Spleen (tissue), 11 donors: ENCODE data around the gene CDH13. TPM values are rescaled to one million over a fixed set of nuclear protein-coding genes. Genes with fewer than 3 reads are reported as not detected.

Experiments used
- DNase-seq: peaks from one replicate; pipeline ENCODE4 v3.0.0-alpha.2; 2020
- H3K27ac ChIP-seq, 8 donors: fragments of 200-600 bp; sonication (generic) in 7 of 8; 1 replicate in 4 of 8; 2 replicates in 4 of 8; pipeline versions ENCODE4 v1.5.0 to v1.8.0; 2016 to 2021; ENCODE audit warnings: inconsistent platforms in 4 of 8, mild to moderate bottlenecking in 4 of 8, moderate library complexity in 1 of 8
- H3K27me3 ChIP-seq, 7 donors: fragments of 200-600 bp; sonication (generic) in 6 of 7; replicated peaks in 1 of 7; 1 replicate in 4 of 7; 2 replicates in 3 of 7; pipeline versions ENCODE4 v1.5.0 to v1.8.0; 2016 to 2021; ENCODE audit warnings: inconsistent platforms in 3 of 7, mild to moderate bottlenecking in 1 of 7
- H3K36me3 ChIP-seq, 6 donors: fragments of 200-600 bp; sonication (generic) in 5 of 6; 1 replicate in 4 of 6; 2 replicates in 2 of 6; pipeline versions ENCODE4 v1.5.0 to v1.8.0; 2016 to 2021; ENCODE audit warnings: inconsistent platforms in 2 of 6
- H3K4me1 ChIP-seq, 6 donors: fragments of 200-600 bp; sonication (generic) in 5 of 6; 1 replicate in 3 of 6; 2 replicates in 3 of 6; pipeline versions ENCODE4 v1.5.0 to v1.8.0; 2016 to 2021; ENCODE audit warnings: inconsistent platforms in 3 of 6
- H3K4me3 ChIP-seq, 8 donors: fragments of 200-600 bp; sonication (generic) in 7 of 8; 1 replicate in 4 of 8; 2 replicates in 4 of 8; pipeline versions ENCODE4 v1.5.0 to v1.8.0; 2016 to 2021; ENCODE audit warnings: inconsistent platforms in 4 of 8, mild to moderate bottlenecking in 4 of 8, moderate library complexity in 2 of 8
- H3K9me3 ChIP-seq, 8 donors: fragments of 200-600 bp; sonication (generic) in 7 of 8; 1 replicate in 4 of 8; 2 replicates in 4 of 8; pipeline versions ENCODE4 v1.5.0 to v1.8.0; 2016 to 2021; ENCODE audit warnings: inconsistent platforms in 4 of 8
- CTCF ChIP-seq, 11 experiments: fragments of 200-600 bp in 7 of 11; fragments of 450-650 bp in 4 of 11; sonication (generic) in 4 of 11; IDR thresholded peaks in 8 of 11; conservative IDR thresholded peaks in 3 of 11; 1 replicate in 7 of 11; 2 replicates in 4 of 11; pipeline versions ENCODE4 v1.4.0 to v1.8.0; 2016 to 2021; ENCODE audit warnings: antibody characterized with exemption in 11 of 11, inconsistent platforms in 4 of 11, mild to moderate bottlenecking in 1 of 11
- POLR2A ChIP-seq, 3 donors: fragments of 450-650 bp; IDR thresholded peaks; one replicate each; pipeline ENCODE4 v1.5.1; 2017; ENCODE audit warnings: antibody characterized with exemption in 3 of 3, mild to moderate bottlenecking in 1 of 3
- POLR2AphosphoS5 ChIP-seq, 3 donors: sonication (generic); formaldehyde crosslinking; IDR thresholded peaks; one replicate each; pipeline ENCODE4 v1.5.1; 2017; ENCODE audit warnings: antibody characterized with exemption in 3 of 3
- WGBS, 5 donors: extraction: QIAGEN DNeasy Blood & Tissue Kit in 3 of 5; methylation state at CpG; one replicate each; pipeline versions ENCODE4 v1.1.5 to v1.1.7; 2013 to 2018; 5-methylcytosine and 5-hydroxymethylcytosine counted together
- intact Hi-C: fragments of 100-400 bp; cut with DNase I; formaldehyde crosslinking; loops from one replicate; pipeline ENCODE4 v1.15.0; 2023; ENCODE audit warnings: low total_unique reads
- polyA plus RNA-seq, 3 donors: library from polyadenylated mRNA; stranded (reverse); fragments of 200-250 nt; gene quantifications; one replicate each; pipeline ENCODE4 v1.2.1, GENCODE V29; 2013
- total RNA-seq, 7 donors: library from RNA; depleted of rRNA in 3 of 7; stranded (reverse); fragments of >200 nt in 3 of 7; fragmentation: NEBNext Ultra II Directional in 4 of 7; extraction: Animal tissue kit (Norgen Biotek cat#: 25700) in 4 of 7; gene quantifications; one replicate each; pipeline versions ENCODE4 v1.1.0 to v1.2.1, GENCODE V29; 2016 to 2021
- donor health status: healthy with polysubstance abuse.
- donor health status: DM: no; HTN: no; CAD: no; lungs with moderate emphysema.
- donor health status: DM: no; HTN: no; CAD: no.
- donor health status: Bipolar disorder and iron deficiency.
- donor health status: healthy.
- donor health status: DM: no; HTN: no; CAD: no.
- donor health status: DM: yes; HTN: yes; CAD: no.

CDH13 gene
- total and polyA plus RNA-seq, 10 donors, result 0.13 to 4.6 (median 1.1) TPM

GRCh38 chr16:83743241-83743640 is 1116.5 kb downstream of the CDH13 start:
- peaks cover 0 to 18% (median 13%) of the 10 kb centered on the region in 6 donors for H3K4me1 ChIP-seq
- 91 to 97% (median 94%) methylated on average over 4 of the region's 4 CpGs for WGBS, 5 donors
- DNase-seq, result no peak
- TF ChIP-seq POLR2A (IDR thresholded peaks at IDR 0.05), result no peak
- no peak for TF ChIP-seq POLR2AphosphoS5 (IDR thresholded peaks at IDR 0.05)
- TF ChIP-seq CTCF (IDR thresholded peaks at IDR 0.05 in 8 of 11, conservative IDR thresholded peaks at IDR 0.05 in 3 of 11), result no peak
- no peaks in the 10 kb centered on the region for H3K36me3 ChIP-seq
- H3K4me3 ChIP-seq, result no peak overlapping the region
- intact Hi-C loops, result no loop called here
- no peaks in the 10 kb centered on the region for H3K9me3 ChIP-seq
- H3K27me3 ChIP-seq, result no peaks in the 10 kb centered on the region
- no peak overlapping the region for H3K27ac ChIP-seq

GRCh38 chr16:83743720-83744119 is 1117.0 kb downstream of the CDH13 start:
- Histone ChIP-seq H3K36me3 (no peaks in the 10 kb centered on the region), H3K4me1 (peaks cover 0 to 18% (median 13%) of the 10 kb centered on the region in 6 donors), H3K27ac (peak overlapping the region in 4 of 8 donors; percentile 54 to 66 (median 55)), H3K27me3 (no peaks in the 10 kb centered on the region), H3K4me3 (no peak overlapping the region), H3K9me3 (no peaks in the 10 kb centered on the region)
- 90 to 94% (median 93%) methylated on average over 6 of the region's 6 CpGs for WGBS, 5 donors
- intact Hi-C loops, result no loop called here
- TF ChIP-seq CTCF (IDR thresholded peaks at IDR 0.05 in 8 of 11, conservative IDR thresholded peaks at IDR 0.05 in 3 of 11) (no peak), POLR2A (IDR thresholded peaks at IDR 0.05) (no peak), POLR2AphosphoS5 (IDR thresholded peaks at IDR 0.05) (no peak)
- DNase-seq, result no peak

GRCh38 chr16:83744441-83744981 is 1117.7 kb downstream of the CDH13 start:
- no peak overlapping the region for H3K4me3 ChIP-seq
- no peaks in the 10 kb centered on the region for H3K27me3 ChIP-seq
- H3K36me3 ChIP-seq, result no peaks in the 10 kb centered on the region
- H3K27ac ChIP-seq, result peak overlapping the region in 5 of 8 donors; percentile 43 to 66 (median 54)
- intact Hi-C loops, result no loop called here
- peak; percentile 81 for DNase-seq
- TF ChIP-seq POLR2AphosphoS5 (IDR thresholded peaks at IDR 0.05) (peak; percentile 54 to 63 (median 62)), CTCF (IDR thresholded peaks at IDR 0.05 in 8 of 11, conservative IDR thresholded peaks at IDR 0.05 in 3 of 11) (no peak)
- WGBS, 5 donors, result 25 to 49% (median 38%) methylated on average over 10 to 12 of the region's 12 CpGs
- peaks cover 0 to 18% (median 13%) of the 10 kb centered on the region in 6 donors for H3K4me1 ChIP-seq
- no peaks in the 10 kb centered on the region for H3K9me3 ChIP-seq

- Histone ChIP-seq H3K4me1 (peaks cover 0 to 18% (median 13%) of the 10 kb centered on the region in 6 donors), H3K27ac (no peak overlapping the region), H3K36me3 (no peaks in the 10 kb centered on the region), H3K9me3 (no peaks in the 10 kb centered on the region), H3K27me3 (no peaks in the 10 kb centered on the region), H3K4me3 (no peak overlapping the region)
- intact Hi-C loops, result no loop called here
- DNase-seq, result no peak
- TF ChIP-seq POLR2A (IDR thresholded peaks at IDR 0.05) (no peak), POLR2AphosphoS5 (IDR thresholded peaks at IDR 0.05) (no peak), CTCF (IDR thresholded peaks at IDR 0.05 in 8 of 11, conservative IDR thresholded peaks at IDR 0.05 in 3 of 11) (no peak)
Observed at GRCh38 chr16:83746611-83747010, 1119.8 kb downstream of the CDH13 start.
